ENCODE data around the gene AGO1.
A peak's percentile ranks its signal among the peaks of the same experiment; 100 is the strongest.
"Not testable (repeated sequence)": the region's sequence is repeated elsewhere in the genome, so short reads cannot be mapped to it uniquely, and the experiment has no call there.

Gene AGO1

DNA sequence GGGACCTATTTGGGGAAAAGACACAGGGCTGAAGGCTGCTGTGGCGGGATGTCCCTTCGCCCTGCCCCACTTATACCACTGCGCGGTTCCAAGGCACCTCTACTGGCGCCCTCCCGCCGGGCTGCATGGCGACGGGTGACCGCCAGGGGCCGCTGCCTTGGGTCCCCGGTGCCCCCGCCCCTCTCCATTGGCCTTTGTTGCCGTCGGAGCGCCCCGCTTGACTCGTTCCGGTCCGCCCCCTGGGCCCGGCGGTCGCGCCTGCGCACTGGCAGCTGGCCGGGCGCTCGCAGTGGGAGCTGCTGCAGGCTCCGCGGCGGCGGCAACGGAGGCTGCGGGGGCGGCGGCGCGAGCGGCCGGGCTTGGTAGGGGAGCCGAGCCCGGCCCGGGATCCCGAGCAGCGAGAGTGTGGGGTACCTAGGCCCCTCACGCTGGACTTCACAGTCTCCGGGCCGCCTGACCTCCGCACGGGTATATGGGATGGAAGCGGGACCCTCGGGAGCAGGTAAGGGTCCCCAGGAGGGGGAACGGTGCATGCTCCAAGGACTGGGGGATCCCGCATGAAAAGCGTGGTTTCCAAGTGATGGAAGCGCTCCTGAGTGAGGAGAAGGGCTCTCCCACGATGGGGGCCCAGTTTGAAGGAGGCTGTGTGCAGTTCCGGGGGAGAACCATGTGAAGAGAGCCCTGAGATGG is at the start of gene AGO1:
TSS of gene AGO1 (plus strand) at position 265 of the 690 bp plus-strand sequence. CDS start at position 478, 213 bp downstream.
- peak; percentile 98 for DNase-seq

DNA sequence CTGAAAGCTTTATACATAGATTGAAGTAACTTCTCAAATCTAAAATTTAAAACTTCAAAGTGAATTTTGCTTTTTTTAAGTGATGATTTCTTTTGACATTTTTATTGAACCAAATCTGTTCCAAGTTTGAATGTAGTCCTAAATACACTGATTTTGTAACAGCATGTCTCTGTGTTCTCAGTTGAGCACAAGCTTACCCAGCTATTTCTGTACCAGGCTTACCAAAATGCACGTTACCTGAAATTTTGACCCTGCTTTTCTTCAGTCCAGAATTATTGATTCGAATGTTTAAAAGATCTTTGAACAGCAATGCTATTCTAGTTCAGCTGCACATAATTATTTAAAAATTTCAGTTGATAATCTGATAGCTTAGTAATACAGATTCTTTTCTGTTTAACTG is 49.6 kb upstream of the AGO1 start:
- no peak for DNase-seq

DNA sequence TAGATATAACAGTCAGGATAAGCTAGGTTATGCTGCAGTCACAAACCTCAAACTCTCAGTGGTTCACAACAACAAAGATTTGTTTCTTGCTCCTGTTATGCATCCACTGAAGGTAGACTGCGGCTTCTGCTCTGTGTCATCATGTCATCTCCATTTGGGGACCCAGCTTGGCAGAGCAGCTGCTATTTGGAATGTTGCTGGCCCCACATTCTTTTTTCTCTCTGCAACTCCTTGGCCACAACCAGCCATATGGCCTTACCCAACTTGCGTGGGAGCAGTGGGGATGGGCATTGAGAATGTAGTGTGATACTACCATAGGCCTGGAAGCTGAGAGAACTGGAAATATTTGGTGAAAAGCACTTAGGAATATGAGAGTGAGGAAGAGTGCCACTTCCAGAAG is 48.8 kb upstream of the AGO1 start:
- DNase-seq, result no peak

DNA sequence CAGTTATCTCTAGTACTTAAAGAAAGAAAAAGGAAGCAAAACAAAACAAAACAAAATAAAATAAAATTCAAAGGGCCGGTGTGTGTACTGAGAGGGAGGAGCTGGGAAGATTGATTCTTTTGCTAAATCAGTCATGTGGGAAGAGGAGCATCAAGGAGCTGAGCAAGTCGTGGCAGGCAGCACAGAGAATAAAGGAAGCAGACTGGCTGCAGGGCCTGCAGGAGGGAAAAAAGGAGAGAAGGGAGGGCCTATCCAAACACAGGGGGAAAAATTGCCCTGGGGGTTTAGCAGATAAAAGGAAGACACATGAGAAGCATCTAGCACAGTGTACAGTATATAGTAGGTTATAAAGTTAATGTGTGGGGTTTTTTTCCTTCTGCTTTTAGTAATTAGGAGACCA is 47.6 kb upstream of the AGO1 start:
- DNase-seq, result no peak

DNA sequence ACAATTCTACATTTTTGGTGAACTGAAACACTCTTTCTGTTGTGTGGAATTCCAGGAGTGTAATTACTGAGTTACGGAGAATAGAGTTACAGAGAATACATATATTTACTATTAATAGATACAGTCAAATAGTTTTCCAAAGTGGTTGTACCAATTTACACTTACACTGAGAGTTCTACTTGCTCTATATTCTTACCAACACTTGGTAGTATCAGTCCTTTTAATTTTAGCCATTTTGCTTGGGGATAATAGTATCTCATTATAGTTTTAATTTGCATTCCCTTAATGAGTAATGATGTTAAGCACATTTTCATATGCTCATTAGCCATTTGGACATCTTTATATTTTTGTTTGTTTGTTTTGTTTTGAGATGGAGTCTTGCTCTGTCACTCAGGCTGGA is 46.3 kb upstream of the AGO1 start:
- no peak for DNase-seq

DNA sequence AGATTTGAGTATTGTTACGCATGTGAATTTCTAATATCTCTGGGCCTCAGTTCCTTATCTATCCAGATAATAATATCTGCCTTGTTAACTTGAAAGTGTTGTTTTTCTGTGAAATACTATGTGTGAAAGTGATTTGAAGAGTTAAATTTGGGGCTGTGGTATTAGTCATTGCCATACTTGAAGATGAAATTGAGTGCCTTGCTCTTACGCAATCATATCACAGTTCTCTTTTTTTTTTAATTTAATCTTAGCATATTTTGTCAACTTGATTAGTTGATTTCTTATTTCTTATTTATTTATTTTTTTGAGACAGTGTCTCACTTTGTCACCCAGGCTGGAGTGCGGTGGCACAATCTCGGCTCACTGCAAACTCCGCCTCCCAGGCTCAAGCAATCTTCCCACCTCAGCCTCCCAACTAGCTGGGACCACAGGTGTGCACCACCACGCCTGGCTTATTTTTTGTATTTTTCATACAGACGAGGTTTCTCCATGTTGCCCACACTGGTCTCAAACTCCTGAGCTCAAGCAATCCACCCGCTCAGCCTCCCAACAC is 44.2 kb upstream of the AGO1 start:
- no peak for DNase-seq

DNA sequence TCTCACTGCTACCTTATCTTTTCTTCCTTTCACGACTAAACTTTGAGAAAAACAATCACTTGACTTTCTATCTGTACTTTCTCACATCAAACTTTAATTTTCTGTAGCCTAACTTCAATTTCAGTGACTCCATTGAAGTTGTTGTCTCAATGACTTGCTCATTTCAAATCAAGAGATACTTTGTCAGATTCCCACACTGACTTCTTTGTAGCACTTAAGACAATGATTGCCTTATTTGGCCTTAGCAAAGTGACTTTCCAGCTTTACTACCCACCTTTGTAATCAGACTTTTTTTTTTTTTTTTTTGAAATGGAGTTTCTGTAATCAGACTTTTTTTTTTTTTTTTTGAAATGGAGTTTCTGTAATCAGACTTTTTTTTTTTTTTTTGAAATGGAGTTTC is 38.2 kb upstream of the AGO1 start:
- no peak for DNase-seq

DNA sequence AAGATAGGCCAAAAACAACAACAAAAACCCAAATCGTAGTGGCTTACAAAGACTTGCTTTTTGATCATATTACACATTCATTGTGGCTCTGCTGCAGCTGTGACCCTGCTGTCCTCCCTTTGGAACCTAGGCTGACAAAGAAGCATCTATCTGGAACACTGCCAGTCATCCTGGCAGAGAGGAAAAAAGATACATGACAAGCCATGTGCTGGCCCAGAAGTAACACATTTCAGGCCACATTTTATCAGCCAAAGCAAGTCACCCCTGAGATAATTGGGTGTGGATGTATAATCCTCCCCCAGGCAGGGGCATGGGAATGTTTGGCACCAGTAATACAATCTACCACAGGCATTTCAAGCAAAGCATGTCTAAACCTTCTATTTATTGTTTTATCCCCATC is 37.2 kb upstream of the AGO1 start:
- no peak for DNase-seq

DNA sequence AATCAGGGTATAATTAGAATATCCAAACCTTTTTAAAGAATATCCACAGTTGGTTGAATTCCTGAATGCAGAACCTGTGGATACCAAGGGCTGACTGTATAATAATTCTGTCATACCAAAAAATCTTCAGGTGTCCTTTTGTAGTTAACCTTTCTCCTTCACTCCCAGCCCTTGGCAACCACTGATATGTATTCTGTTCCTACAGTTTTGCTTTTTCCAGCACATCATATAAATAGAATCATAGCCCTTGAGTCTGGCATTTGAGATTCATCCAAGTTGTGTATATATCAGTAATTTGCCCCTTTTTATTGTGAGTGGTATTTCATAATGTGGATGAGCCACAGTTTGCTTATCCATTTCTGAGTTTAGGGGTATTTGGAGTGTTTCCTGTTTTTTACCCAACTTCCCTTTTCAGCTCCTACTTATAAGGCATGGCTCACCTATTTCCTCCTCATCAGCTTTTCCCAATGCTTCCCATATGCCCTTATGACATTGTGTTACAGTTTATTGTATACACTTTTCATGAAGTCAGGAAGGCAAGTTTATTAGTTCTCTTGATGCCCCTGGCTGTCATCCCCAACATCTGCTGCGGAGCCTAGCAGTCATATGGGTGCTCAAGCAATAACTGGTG is 35.0 kb upstream of the AGO1 start:
- DNase-seq, result no peak

DNA sequence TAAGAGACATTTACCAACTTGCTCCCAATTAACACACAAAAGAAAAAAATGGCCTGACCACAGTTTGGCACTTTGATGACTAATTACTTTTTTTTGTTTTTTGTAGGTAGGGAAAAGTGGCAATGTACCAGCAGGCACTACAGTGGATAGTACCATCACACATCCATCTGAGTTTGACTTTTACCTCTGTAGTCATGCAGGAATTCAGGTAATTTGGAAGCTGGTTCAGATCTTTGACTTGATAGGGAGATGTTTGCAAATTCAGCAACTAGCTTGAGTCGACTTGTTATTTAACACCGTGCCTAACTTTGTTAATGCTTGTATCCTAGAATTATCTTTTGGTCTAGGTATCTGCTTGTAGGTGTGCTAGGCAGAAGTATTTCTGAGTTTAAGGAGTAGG is 33.0 kb upstream of the AGO1 start:
- no peak for DNase-seq

DNA sequence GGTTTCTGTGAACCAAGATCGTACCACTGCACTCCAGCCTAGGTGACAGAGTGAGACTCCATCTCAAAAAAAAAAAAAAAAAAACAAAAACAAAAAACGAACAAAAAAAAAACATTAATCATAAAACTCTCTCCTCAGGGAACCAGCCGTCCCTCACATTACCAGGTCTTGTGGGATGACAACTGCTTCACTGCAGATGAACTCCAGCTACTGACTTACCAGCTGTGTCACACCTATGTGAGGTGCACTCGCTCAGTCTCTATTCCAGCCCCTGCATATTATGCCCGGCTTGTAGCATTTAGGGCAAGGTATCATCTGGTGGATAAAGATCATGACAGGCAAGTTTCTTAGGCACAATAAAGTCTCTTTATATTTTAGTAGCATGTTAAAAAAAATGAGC is 32.3 kb upstream of the AGO1 start:
- DNase-seq, result no peak

DNA sequence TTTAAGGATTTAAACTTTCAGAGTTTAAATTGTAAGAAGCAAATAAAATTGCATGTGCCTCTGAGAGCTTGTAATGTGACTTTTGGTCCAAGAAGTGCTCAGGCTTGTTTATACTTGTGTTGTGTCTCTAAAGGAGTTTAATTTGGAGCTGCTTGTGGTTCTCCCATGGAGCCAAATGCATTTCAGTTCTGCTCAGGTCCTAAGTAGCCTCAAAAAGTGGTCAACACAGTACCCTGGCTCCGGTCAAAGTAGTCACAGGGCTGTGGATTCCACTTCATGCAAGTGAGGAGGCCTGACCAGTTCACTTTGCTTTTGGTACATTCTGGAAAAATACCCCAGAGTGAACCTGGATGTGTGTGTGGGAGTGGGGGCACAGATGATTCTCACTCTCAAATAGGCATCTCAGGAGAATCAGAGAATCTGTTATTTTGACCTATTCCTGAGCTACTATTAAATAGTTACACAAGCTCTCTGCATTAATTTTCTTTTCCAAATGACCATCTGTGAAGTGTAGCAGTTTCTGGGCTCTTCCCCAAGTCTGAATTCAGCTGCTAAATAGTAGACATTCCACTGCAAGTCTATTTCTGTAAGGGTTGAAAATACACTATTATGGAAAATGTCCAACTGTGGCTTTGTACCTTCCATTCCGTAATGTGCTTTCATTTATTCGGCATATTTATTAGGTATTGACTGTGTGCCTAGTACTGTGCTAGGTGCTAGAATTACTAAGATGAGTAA is 31.7 kb upstream of the AGO1 start:
- DNase-seq, result no peak

DNA sequence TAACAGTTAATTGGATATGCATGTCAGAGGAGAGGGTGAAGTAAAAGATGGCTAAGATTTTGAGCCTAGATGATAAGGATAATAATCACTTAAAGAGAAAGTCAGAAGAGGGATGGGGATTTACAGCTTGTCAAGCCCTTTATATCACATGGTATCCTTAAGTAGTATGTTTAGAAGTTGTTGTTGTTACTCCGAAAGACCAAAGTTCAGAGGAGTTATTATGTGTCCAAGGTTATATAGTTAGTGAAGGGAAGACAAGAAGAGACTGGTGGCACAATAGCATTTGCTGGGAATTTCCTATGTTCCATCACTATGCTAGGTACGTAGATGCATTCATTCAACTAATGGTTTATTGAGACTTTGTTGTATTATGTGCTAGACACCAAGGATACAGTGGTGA is 30.8 kb upstream of the AGO1 start:
- no peak for DNase-seq

DNA sequence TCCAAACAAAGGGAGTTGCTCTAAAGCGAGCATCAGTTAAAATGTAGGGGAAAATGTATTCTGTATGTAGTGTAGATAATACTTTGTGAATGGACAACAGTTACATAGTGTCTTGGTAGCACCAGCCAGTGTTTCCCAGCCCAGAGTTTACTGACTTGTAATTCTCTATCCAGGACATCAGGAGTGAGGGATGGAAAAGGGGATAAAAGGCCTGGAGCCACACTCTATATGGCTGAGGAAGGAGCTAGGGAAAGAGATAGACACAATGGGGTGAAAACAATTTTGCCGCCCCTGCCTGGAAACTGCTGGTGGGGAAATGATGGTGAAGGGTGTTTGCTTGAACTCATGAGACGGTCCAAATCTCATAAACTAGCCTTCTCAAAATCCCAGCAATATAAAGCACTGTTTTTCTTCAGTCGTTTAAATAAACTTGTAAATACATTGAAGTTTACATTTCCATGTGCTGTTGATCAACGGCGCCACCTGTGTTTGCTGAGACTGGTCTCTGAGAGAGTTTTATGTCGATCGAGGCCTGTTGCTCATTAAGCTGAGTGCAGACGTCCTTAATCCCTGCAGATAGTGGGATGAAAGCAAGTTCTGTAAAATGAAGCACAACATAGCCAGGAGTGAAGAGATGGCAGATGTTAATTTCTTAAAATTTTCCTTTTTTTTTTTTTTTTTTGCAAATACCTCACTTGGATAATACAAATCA is 27.9 kb upstream of the AGO1 start:
- no peak for DNase-seq

DNA sequence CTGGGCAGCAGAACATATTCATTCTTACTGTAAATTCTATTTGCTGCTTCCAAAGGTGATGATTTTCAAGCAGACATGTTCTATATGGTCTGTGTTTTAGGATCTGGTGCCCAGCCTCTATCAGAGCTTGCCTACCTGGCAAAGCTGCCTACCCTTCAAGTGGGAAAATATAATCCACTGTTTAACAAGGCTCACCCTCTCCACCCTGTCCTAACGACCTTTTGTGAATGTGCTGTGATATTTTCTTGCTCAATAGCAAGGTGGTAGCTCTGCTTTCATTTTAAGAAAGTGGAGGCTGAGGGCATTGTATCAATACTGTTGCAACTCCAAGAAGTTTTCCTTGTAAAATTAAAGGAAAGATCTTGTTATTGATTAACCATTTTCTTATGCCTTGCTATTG is 26.0 kb upstream of the AGO1 start:
- no peak for DNase-seq

DNA sequence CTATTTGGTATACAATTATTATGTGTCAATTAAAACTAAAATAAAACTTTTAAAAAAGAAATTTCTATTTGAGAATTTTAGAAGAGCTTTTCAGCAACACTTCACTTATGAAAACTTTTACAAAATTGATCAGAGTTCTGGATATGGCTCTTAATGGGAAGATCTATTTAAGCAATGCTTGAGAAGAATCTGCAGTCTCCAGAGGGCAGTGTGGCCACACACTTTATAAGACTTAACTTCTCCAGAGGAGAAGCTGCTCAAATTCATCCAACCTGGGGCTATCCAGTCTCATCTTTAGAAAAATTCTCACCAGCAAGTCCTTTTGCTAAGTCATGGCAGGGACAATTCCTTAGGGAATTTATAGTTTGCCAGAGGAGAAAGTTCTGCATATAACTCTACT is 25.2 kb upstream of the AGO1 start:
- no peak for DNase-seq

DNA sequence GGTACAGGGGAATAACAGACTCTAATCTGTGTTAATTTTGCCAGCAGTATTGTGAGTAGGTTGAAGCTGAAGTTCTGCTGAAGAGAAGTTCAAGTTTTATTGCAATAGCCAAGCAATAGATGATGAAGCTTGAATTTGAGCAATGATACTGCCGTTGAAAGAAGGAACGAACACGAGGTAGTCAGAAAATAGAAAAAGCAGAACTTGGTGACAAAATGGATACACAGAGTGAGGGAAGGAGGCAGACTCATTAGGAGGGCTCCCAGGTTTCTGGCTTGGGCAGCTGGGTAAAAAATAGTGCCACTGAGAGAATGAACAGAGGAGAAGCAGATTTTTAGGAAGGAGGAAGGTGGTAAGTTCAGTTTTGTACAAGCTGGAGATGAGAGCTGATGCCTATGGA is 22.3 kb upstream of the AGO1 start:
- no peak for DNase-seq

DNA sequence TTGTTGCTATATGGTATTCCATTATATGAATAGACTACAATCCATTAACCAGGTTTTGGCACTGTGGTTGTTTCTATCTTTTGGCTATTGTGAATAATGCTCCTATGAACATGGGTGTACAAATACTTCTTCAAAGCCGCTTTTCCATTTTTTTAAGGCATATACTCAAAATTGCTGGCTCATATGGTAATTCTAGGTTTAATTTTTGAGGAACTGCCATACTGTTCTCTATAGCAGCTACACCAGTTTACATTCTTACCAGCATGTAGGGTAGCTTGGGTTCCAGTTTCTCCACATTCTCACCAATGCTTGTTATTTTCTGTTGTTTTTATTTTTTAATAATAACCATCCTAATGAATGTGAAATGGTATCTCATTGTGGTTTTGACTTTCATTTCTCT is 19.9 kb upstream of the AGO1 start:
- no peak for DNase-seq

DNA sequence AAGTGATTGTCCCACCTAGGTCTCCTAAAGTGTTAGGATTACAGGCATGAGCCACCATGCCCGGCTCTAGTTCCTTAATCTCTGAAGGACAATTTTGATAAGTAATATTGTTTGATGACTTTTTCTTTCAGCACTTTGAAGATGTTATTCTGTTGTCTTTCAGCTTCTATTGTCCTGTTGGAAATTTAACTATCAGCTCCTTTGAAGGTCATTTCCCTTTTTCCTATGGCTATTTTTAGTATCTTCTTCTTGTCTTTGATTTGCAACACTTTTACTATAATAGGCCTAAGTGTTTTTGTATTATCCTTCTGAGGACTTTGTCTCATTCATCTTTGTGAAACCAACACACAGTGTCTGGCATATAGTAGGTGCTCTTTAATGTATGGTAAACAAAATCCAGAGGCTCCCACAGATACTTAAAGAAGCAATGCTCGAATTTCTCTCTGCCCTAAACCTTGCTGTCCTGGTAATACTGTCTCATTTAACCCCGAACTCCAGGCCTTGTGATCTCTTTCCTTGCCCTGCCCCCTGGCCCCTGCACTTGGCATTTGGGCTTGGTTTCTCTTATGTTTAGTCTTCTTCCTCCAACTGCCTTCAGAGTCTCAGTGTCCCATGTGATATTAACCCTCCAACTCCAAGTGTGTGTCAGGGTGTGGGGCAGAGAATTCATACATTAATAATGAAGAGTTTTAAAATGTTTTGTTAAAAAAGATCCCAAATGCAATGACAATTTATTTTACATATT is 19.0 kb upstream of the AGO1 start:
- no peak for DNase-seq

DNA sequence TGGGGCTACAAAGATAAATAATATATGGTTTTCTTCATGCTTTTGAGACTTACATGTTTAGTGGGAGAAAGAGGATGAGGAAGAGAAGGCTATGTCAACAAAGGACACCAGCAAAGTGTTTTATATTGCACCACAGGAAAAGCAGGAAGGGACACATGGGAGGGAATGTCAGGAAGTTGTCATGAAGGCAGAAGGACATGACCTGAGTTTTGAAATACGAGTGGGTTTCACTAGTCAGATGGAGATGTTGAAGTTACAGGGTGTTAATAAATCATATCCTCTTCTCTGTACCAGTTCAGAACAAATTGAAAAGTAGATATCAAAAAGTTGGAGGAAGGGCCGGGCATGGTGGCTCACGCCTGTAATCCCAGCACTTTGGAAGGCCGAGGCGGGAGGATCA is 18.2 kb upstream of the AGO1 start:
- no peak for DNase-seq

DNA sequence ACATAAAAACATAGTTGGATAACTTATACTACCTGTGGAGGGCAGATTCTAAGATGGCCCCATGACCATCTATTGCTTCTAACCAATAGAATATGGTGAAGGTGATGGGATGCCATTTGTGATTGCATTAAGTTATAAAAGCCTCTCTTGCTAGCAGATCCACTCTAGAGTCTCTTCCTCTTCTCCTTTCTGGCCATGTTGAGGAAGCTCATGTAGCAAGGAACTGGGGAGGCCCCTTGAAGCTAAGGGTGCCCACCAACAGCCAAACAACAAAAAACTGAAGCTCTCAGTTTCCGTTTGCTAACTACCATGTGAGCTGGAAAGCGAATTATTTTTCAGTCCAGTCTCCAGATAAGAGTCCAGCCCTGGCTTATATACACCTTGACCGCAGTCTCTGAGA is 16.0 kb upstream of the AGO1 start:
- no peak for DNase-seq

DNA sequence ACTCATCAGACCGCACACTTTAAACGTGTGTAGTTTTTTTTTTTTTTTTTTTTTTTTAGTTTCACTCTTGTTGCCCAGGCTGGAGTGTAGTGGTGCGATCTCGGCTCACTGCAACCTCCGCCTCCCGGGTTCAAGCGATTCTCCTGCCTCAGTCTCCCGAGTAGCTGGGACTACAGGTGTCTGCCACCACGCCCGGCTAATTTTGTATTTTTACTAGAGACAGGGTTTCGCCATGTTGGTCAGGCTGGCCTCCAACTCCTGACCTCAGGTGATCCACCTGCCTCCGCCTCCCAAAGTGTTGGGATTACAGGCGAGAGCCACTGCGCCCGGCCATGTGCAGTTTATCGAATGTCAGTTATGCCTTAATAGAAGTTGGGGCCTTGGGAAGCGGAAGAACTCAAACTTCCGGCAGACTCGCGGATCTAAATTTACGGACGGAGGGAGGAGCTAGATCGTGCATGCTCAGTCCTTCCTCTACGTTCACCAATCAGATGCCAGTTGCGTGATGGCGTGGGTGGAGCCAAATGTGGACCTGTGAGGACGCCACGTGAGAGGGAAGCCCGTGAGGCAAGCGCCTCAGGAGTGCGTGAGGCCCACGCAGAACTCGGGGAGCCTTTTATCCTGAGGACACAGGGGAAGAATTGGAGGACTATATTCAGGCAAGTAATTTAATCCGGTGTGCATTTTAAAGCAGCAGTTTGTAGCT is 13.6 kb upstream of the AGO1 start:
- DNase-seq, result not testable (repeated sequence)
